ENCODE measurements around the gene GPR183. TPM values are rescaled to one million over a fixed set of nuclear protein-coding genes. Genes with fewer than 3 reads are reported as not detected.
A peak's percentile ranks its signal among the peaks of the same experiment; 100 is the strongest.

Gene GPR183
- total RNA-seq, 2 donors from 2014 or later = 249 to 322 TPM

- Mint-ChIP-seq H3K36me3 (ENCODE audit: low read depth) (no peaks in the 10 kb centered on the region), H3K27me3 (no peaks in the 10 kb centered on the region), H3K4me3 (peak overlapping the region; percentile 50), H3K27ac (peak overlapping the region; percentile 87), H3K4me1 (peaks cover 48% of the 10 kb centered on the region)
- H3K9me3 ChIP-seq (ENCODE audit: control insufficient read depth, low read length, poor library complexity, severe bottlenecking) = no peaks in the 10 kb centered on the region
- ATAC-seq (peak; percentile 71), DNase-seq (no peak)
Measured at GRCh38 chr13:99264051-99264450, 43.1 kb downstream of the GPR183 start.

GRCh38 chr13:99263126-99263785 is 43.9 kb downstream of the GPR183 start:
- no peaks in the 10 kb centered on the region for H3K9me3 ChIP-seq (ENCODE audit: control insufficient read depth, low read length, poor library complexity, severe bottlenecking)
- Mint-ChIP-seq H3K4me3 (peak overlapping the region; percentile 50), H3K36me3 (ENCODE audit: low read depth) (peaks cover under 1% of the 10 kb centered on the region), H3K4me1 (peaks cover 49% of the 10 kb centered on the region), H3K27me3 (no peaks in the 10 kb centered on the region), H3K27ac (peak overlapping the region; percentile 97)
- DNase-seq (no peak), ATAC-seq (no peak)

- ATAC-seq (no peak), DNase-seq (no peak)
- Mint-ChIP-seq H3K4me1 (peaks cover 56% of the 10 kb centered on the region), H3K36me3 (ENCODE audit: low read depth) (peaks cover 2% of the 10 kb centered on the region), H3K27ac (peak overlapping the region; percentile 97), H3K4me3 (no peak overlapping the region), H3K27me3 (no peaks in the 10 kb centered on the region)
- H3K9me3 ChIP-seq (ENCODE audit: control insufficient read depth, low read length, poor library complexity, severe bottlenecking) = no peaks in the 10 kb centered on the region
Measured at GRCh38 chr13:99261059-99261458, 46.1 kb downstream of the GPR183 start.

GRCh38 chr13:99260216-99260615 is 47.0 kb downstream of the GPR183 start:
- peak overlapping the region; percentile 95 for H3K4me3 Mint-ChIP-seq

GRCh38 chr13:99258946-99259345 is 48.3 kb downstream of the GPR183 start:
- peak; percentile 63 for ATAC-seq

More at GRCh38 chr13:99260216-99260615, 47.0 kb downstream of the GPR183 start:
- Mint-ChIP-seq H3K27me3 (no peaks in the 10 kb centered on the region), H3K27ac (peak overlapping the region; percentile 97), H3K4me1 (peaks cover 54% of the 10 kb centered on the region), H3K36me3 (ENCODE audit: low read depth) (peaks cover 6% of the 10 kb centered on the region)
- no peaks in the 10 kb centered on the region for H3K9me3 ChIP-seq (ENCODE audit: control insufficient read depth, low read length, poor library complexity, severe bottlenecking)
- ATAC-seq (no peak), DNase-seq (no peak)

GRCh38 chr13:99258210-99258860 is 48.9 kb downstream of the GPR183 start, which contains the start of gene GPR18:
Gene GPR18, minus strand, starts transcription at chr13:99258379. Its CDS starts 2,507 bp downstream, at chr13:99255872.
- Mint-ChIP-seq H3K4me3 (peak within 1 kb of the TSS; percentile 95), H3K27me3 (no peaks in the 10 kb centered on the region), H3K4me1 (peaks cover 45% of the 10 kb centered on the region), H3K36me3 (ENCODE audit: low read depth) (peaks cover 12% of the 10 kb centered on the region), H3K27ac (peak within 1 kb of the TSS; percentile 97)
- H3K9me3 ChIP-seq (ENCODE audit: control insufficient read depth, low read length, poor library complexity, severe bottlenecking) = no peaks in the 10 kb centered on the region
- ATAC-seq = peak; percentile 83
- no peak for DNase-seq

More at GRCh38 chr13:99258946-99259345, 48.3 kb downstream of the GPR183 start:
- DNase-seq = no peak
- no peaks in the 10 kb centered on the region for H3K9me3 ChIP-seq (ENCODE audit: control insufficient read depth, low read length, poor library complexity, severe bottlenecking)
- Mint-ChIP-seq H3K27me3 (no peaks in the 10 kb centered on the region), H3K4me1 (peaks cover 51% of the 10 kb centered on the region), H3K27ac (peak overlapping the region; percentile 97), H3K4me3 (peak overlapping the region; percentile 95), H3K36me3 (ENCODE audit: low read depth) (peaks cover 12% of the 10 kb centered on the region)

GRCh38 chr13:99257291-99257690 is 49.9 kb downstream of the GPR183 start:
- Mint-ChIP-seq H3K36me3 (ENCODE audit: low read depth) (peaks cover 12% of the 10 kb centered on the region), H3K4me3 (peak overlapping the region; percentile 82), H3K27me3 (no peaks in the 10 kb centered on the region), H3K4me1 (peaks cover 43% of the 10 kb centered on the region), H3K27ac (peak overlapping the region; percentile 97)
- ATAC-seq = no peak
- DNase-seq = no peak
- no peaks in the 10 kb centered on the region for H3K9me3 ChIP-seq (ENCODE audit: control insufficient read depth, low read length, poor library complexity, severe bottlenecking)

GRCh38 chr13:99256709-99257108 is 50.5 kb downstream of the GPR183 start:
- peak overlapping the region; percentile 65 for H3K27ac Mint-ChIP-seq
- peaks cover 45% of the 10 kb centered on the region for H3K4me1 Mint-ChIP-seq
- H3K9me3 ChIP-seq (ENCODE audit: control insufficient read depth, low read length, poor library complexity, severe bottlenecking) = no peaks in the 10 kb centered on the region
- no peaks in the 10 kb centered on the region for H3K27me3 Mint-ChIP-seq
- peaks cover 12% of the 10 kb centered on the region for H3K36me3 Mint-ChIP-seq (ENCODE audit: low read depth)
- peak overlapping the region; percentile 85 for H3K4me3 Mint-ChIP-seq
- no peak for DNase-seq
- ATAC-seq = peak; percentile 43

GRCh38 chr13:99256283-99256682 is 50.9 kb downstream of the GPR183 start:
- DNase-seq (no peak), ATAC-seq (no peak)
- peaks cover 12% of the 10 kb centered on the region for H3K36me3 Mint-ChIP-seq (ENCODE audit: low read depth)
- H3K4me1 Mint-ChIP-seq = peaks cover 47% of the 10 kb centered on the region
- H3K9me3 ChIP-seq (ENCODE audit: control insufficient read depth, low read length, poor library complexity, severe bottlenecking) = no peaks in the 10 kb centered on the region
- H3K27ac Mint-ChIP-seq = peak overlapping the region; percentile 65
- no peaks in the 10 kb centered on the region for H3K27me3 Mint-ChIP-seq
- H3K4me3 Mint-ChIP-seq = peak overlapping the region; percentile 85

GRCh38 chr13:99255271-99255670 is 51.9 kb downstream of the GPR183 start:
- H3K27me3 Mint-ChIP-seq = no peaks in the 10 kb centered on the region
- H3K27ac Mint-ChIP-seq = peak overlapping the region; percentile 65
- ATAC-seq = no peak
- peaks cover 12% of the 10 kb centered on the region for H3K36me3 Mint-ChIP-seq (ENCODE audit: low read depth)
- H3K9me3 ChIP-seq (ENCODE audit: control insufficient read depth, low read length, poor library complexity, severe bottlenecking) = no peaks in the 10 kb centered on the region
- no peak for DNase-seq
- peaks cover 46% of the 10 kb centered on the region for H3K4me1 Mint-ChIP-seq
- peak overlapping the region; percentile 47 for H3K4me3 Mint-ChIP-seq

GRCh38 chr13:99254830-99255229 is 52.4 kb downstream of the GPR183 start:
- no peak for DNase-seq
- H3K27ac Mint-ChIP-seq = peak overlapping the region; percentile 65
- no peaks in the 10 kb centered on the region for H3K9me3 ChIP-seq (ENCODE audit: control insufficient read depth, low read length, poor library complexity, severe bottlenecking)
- peaks cover 12% of the 10 kb centered on the region for H3K36me3 Mint-ChIP-seq (ENCODE audit: low read depth)
- ATAC-seq = no peak
- no peaks in the 10 kb centered on the region for H3K27me3 Mint-ChIP-seq
- H3K4me1 Mint-ChIP-seq = peaks cover 46% of the 10 kb centered on the region
- peak overlapping the region; percentile 47 for H3K4me3 Mint-ChIP-seq

GRCh38 chr13:99251921-99252320 is 55.3 kb downstream of the GPR183 start:
- no peak for DNase-seq
- Mint-ChIP-seq H3K4me3 (no peak overlapping the region), H3K36me3 (ENCODE audit: low read depth) (peaks cover 19% of the 10 kb centered on the region), H3K4me1 (peaks cover 40% of the 10 kb centered on the region), H3K27ac (peak overlapping the region; percentile 84), H3K27me3 (no peaks in the 10 kb centered on the region)
- ATAC-seq = no peak
- H3K9me3 ChIP-seq (ENCODE audit: control insufficient read depth, low read length, poor library complexity, severe bottlenecking) = no peaks in the 10 kb centered on the region

- Mint-ChIP-seq H3K27ac (peak overlapping the region; percentile 84), H3K4me1 (peaks cover 37% of the 10 kb centered on the region), H3K27me3 (no peaks in the 10 kb centered on the region), H3K36me3 (ENCODE audit: low read depth) (peaks cover 19% of the 10 kb centered on the region), H3K4me3 (no peak overlapping the region)
- H3K9me3 ChIP-seq (ENCODE audit: control insufficient read depth, low read length, poor library complexity, severe bottlenecking) = no peaks in the 10 kb centered on the region
- DNase-seq (no peak), ATAC-seq (no peak)
Measured at GRCh38 chr13:99250982-99251825, 56.0 kb downstream of the GPR183 start.
